HG02943 (cell line): Measurements from ENCODE around the gene AHCYL1.
"Not testable (repeated sequence)": the region's sequence is repeated elsewhere in the genome, so short reads cannot be mapped to it uniquely, and the experiment has no call there.

Experiments used
- ATAC-seq: cut with Tn5 transposase; IDR thresholded peaks from one replicate; pipeline ENCODE4 v1.9.1; 2021; ENCODE audit warnings: mild to moderate bottlenecking, low read depth, moderate library complexity; ENCODE audit not compliant: unreplicated experiment

Gene AHCYL1

DNA sequence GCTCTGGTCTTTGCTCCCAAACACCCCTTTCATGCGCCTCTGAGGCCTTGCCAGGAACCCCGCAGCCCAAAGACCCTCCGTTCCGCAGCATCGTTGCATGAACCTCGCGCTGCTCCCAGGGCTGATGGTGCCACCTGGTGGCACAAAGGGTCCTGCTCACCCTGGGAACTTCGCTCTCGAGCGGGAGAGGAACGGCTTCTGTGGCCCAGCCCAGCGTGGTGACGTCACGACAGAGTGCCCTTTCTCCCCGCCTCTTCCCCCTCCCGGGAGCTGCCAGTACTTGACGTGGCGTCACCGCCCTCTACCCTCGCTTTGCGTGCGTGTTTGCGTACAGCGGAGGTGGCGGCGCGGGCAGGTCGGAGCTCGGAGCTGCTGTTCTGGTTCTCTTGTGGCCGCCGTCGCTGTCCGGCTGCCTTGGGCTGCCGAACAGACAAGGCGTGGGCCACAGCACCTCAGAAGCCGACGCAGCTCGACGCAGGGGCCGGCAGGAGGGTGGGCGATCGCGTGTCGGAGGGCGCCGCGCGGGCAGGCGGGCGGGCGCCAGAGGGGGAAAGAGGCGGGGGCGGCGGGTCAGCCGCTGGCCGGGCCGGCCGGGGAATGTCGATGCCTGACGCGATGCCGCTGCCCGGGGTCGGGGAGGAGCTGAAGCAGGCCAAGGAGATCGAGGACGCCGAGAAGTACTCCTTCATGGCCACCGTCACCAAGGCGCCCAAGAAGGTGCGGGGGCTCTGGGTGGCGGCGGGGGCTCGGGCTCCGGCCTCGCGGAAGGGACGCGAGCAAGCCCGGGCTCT is at the start of gene AHCYL1:
TSS of gene AHCYL1 (plus strand) at position 310 of the 791 bp plus-strand sequence. CDS start at position 598, 288 bp downstream.
- ATAC-seq: peak; percentile 98

DNA sequence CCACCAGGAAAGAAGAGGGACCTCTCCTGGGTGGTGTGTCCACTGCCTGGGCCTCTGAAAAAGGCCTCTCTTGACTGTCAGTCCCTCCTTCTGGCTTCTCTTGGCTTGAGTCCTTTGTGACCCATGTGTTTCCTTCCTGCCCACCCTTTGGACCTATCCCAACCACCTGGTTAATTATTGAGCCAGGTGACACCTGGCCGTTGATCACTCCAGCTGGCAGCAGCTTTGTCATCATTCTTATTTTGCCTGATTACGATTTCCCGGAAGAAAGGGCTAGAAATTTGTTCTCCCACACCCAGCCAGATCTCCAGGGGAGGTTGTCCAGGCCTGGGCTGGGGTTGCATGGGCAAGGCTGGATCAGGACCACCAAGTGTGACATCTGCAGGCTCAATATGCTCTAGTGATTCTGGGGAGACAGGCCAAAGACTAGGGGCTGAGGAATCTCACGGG is 49.1 kb upstream of the AHCYL1 start:
- no peak for ATAC-seq

DNA sequence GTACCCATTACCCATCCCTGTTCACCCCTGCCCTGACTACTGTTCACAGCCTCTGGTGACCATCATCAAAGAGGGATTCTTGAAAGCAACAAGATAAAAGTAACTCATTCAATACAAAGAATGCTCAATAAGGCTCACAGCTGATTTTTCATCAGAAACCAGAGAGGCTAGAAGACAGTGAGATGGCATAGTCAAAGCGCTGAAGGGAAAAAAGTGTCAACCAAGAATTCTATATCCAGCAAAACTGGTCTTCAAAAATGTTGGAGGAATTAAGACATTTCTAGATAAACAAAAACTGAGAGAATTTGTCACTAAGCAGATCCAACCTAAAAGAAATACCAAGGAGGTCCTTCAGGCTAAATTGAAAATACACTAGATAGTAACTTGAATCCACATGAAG is 46.8 kb upstream of the AHCYL1 start:
- ATAC-seq: no peak

DNA sequence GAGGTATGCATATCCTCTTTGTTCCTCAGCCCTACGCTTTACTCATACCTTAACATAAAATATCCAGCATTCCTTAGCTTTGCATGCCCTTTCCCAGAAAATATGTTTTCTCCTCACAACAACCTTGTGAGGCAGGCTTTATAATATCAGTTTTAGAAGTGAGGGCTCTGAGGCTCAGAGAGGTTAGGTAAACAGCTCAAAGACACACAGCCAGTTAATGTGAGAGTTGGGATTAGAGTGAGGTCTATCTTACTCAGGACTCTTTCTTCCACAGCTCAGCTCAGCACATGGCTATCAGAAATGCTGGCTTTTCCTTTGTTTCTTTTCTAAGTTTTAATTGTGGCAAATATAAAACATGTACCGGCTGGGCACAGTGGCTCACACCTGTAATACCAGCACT is 46.0 kb upstream of the AHCYL1 start:
- no peak for ATAC-seq

DNA sequence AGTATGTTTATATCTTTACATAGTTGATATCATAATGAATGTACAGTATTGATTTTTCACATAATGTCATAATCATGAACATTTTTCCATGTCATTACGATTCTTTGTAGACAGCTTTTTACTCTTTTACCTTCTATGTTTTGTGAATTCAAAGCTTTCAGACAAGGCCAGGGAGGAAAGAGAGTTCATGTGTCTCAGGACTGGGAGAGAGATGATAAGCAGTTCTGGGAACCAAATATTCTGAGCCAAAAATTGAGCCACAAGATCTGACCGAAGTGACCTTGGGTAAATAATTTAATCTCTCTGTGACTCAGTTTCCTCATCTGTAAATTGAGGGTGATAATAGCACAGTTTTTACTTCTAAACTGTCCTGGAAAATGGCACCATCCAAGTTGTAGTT is 42.1 kb upstream of the AHCYL1 start:
- no peak for ATAC-seq

DNA sequence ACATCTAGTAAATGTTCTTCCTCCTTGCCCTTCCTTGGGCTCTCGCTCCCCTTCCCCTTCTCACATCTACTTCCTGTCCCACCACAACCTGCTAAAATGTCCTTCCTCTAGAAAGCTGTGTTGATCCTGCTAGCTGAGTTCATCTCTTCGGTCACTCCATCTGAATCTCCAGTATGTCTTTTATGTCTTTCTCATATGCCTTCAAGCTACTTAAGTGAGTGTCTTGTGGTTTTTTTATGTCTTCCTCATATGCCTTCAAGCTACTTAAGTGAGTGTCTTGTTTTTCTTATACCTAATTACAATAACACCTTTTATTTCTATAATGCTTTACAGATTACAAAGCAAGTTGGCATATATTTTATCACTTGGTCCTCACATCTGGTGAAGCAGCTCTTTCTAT is 40.0 kb upstream of the AHCYL1 start:
- no peak for ATAC-seq

DNA sequence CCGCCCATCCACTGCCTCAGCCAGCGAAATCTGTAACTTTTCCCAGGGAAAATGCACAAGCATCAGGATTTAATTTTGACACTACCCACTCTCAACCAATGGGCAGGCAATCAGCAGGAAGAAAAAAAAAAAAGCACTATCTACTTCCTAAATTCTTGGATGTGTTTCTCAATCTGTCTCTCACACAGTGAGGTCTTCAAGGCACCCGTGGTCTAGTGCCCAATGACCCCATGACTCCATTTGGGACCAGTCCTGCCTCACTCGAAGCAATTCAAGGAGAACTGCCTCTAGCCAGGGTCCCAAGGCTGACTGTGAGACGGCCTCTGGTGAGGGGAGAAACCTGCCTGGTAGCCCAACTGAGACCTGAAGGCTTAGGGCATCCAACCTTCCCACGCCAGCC is 38.1 kb upstream of the AHCYL1 start:
- ATAC-seq: no peak

DNA sequence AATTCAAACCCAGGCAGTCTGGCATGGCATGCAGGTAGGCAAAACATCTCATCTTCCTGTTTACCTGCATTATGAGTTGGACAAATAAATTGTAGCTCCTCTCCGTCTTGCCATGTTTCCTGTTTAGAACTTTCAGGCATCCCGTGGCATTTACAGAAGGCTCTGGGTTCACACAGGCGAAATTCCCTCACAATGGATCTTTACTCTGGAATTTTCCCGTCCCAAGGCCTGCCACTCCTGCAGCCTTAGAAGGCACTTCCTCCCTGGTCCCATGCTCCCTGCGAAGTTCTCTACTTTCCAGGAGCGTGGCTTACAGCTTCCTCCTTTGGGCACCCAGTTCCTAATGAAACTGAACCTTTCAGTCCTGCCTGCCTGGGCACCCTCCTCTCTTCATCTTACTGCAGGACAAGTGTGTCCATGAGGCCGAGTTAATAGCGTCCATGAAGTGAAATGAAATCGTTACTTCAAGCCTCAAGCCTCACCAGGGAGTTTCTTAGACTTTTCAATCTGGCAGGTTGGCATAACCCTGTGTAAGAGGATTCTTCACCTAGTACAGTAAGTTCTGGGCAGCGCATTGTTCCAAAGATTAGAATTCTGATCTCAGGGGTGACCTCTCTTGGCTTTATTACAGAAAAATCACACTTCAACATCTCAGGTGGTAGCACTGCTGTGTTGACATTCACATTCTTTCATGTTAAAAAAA is 36.8 kb upstream of the AHCYL1 start:
- no peak for ATAC-seq

DNA sequence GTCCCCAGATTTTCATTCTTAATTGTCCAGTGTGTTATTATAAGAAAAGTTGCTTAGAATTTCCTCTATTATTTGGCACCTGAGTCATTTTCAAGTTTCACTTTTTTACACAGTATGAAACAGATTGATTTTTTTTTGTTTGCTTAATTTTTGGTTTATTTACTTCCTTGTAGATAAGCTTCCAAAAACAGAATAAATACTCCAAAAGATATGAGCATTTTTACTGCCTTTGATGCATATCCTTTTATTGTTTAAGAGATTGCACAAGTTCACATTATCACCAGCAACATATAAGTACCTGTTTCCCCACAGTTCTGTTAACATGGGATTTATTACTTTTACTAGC is 36.3 kb upstream of the AHCYL1 start:
- no peak for ATAC-seq

DNA sequence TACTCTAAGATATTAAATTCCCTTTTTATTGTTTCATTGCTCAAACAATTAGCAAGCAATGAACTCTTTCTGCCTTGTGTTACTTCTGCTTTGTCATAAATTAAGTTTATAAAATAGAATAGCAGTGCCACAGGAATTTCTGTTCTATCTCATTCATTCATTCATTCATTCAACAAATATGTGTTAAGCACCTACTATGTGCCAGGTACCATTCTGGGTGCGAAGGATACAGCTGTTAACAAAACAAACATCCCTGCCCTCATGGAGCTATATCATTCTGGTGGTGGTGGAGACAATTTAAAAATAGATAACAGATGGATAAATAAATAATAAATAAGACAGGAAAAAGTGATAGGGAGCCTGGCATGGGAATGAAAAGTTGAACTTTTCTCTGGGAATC is 34.5 kb upstream of the AHCYL1 start:
- no peak for ATAC-seq

DNA sequence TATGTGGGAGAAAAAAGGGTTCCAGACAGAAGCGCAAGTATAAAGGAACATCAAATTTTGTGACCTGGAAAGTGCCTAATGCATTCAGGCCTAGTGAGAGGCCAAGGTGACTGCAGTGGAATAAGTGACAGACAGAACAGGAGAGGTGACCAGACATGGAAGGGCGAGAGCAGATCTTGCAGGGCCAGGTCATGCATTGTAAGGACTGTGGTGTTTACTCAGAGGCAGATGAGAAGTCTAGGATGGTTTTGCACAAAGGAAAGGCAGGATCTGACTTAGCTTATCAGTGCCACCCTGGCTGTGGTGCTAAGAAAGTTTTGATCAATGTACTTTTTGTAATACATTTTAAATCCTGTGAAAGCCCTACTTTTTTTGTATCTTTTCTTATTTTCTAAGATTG is 34.1 kb upstream of the AHCYL1 start:
- ATAC-seq: no peak

DNA sequence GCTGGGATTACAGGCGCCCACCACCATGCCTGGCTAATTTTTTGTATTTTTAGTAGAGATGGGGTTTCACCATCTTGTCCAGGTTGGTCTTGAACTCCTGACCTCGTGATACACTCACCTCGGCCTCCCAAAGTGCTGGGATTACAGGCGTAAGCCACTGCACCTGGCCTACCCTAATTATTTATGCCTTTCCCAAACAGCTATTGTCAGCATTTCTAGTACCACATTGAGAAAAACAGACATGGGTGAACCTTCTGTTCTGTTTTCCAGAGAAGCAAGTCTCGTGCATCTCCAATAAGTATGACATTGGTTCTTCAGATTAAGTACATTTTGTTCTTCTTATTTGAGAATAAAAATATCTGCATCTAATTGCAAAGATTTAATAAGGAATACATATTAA is 33.1 kb upstream of the AHCYL1 start:
- ATAC-seq: not testable (repeated sequence)

DNA sequence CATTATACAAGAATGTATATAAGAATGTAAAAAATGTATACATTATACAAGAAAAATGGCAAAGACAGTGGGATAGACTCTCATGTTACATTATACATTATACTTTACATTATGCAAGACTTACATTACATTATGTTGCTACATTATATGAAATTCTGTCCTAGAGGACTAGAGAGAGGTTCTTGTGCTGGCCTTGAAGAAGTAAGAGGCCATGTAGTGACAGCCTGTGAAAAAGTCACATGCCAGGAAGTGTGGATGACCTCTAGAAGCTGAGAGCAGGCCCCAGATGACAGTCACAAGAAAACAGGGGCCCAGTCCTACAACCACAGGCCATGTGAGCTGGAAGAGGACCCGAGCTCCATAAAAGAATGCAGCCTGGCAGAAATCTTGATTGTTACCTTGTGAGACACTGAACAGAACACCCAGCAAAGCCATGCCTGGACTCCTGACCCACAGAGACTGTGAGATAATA is 30.5 kb upstream of the AHCYL1 start:
- ATAC-seq: no peak

DNA sequence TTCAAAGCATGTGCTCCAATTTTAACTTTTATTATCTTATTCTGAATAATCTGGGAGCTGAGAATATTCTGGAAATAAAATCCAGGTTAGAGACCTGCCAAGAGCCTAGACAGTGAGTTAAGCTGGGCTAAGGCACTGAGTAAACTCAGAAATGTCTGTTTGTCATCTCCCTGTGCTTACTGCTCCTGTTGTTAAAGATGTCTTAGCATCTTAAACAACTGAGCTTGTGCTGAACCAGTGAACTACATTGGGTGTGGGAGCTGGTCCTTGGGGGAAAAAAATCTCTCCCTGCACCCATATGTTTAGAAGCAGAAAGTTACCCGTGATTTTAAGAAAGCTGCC is 25.0 kb upstream of the AHCYL1 start:
- no peak for ATAC-seq

DNA sequence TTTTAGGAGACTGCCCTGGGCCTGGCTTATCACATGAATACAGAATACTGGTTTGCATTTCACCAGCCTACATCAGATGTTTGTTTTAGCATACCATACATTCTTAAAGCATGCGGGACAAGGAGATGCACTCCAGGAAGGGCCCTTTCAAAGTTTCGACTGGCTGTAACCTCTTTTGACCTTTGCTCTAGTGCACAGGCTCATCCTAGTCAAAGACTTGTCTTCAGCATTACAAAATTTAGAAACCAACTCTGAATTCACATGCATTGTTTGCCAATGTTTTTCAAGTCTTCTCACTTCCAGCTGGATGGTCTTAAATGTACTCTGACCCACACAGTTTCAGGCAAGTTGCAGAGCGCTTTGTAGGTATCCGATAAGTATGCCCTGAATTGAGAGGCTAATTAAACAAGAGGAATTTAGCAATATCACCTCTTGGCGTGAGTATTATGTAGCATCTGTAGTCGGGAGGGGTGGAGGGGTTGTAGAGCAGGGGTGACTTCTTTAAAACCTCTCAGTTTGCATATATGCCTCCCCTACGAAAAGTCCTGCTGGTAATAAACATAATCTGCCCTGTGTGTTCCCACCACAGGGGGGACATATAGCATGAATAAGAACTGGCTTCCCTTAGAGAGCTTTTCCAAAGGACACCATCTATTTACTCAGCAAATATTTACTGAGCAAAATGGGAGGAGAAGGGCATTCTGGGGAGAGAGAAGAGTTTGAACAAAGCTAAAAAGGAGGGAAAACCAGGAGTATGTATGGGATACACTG is 24.4 kb upstream of the AHCYL1 start:
- ATAC-seq: no peak

DNA sequence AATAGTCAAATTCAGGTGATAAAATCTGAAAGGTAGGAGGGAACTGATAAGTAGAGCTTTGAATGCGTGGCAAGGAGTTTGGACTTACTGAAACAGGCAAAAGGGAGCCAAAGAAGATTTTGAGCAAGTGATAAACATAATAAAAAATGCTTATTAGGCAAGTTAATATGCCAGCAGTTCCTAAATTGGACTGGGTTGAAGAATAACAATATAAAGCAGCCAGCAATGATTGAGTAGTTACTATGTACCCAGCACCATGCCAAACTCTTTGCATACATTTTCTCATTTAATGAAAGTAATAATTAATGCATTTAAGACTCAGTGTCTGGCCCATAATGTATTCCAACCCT is 23.8 kb upstream of the AHCYL1 start:
- no peak for ATAC-seq

DNA sequence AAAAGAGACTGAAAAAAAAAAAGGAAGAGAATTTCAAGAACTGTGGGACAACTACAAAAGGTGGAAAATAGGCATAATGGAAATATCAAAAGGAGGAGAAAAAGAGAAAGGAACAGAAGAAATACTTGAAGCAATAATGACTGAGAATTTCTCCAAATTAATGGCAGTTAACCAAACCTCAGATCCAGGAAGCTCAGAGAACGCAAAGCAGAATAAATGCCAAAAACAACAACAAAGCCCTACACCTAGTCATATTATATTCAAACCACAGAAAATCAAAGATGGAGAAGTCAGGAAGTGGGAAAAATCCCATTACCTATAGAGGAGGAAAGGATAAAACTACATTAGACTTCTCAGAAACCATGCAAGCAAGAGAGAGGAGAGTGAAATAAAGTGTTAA is 20.7 kb upstream of the AHCYL1 start:
- no peak for ATAC-seq

DNA sequence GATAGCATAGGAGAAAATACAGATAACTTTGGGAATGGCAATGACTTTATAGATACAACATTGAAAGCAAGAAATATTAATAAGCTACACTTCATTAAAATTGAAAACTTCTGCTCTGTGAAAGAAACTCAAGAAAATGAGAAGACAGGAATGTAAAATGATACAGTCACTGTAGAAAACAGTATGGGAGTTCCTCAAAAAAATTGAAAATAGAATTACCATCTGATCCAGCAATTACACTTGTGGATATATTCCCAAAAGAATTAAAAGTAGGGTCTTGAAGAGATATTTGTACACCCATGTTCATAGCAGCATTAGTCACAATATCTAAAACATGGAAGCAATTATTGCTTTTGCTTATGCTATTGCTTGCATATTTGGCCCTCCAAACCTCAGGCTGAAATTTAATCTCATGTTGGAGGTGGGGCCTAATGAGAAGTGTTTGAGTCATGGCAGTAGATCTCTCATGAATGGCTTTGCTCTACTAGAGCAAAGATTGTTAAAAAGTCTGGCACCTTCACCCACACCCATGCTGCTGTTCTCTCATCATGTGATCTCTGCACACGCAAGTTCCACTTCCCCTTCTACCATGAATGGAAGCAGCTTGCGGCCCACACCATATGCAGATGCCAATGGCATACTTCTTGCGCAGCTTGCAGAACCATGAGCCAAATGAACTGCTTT is 15.3 kb upstream of the AHCYL1 start:
- ATAC-seq: no peak

DNA sequence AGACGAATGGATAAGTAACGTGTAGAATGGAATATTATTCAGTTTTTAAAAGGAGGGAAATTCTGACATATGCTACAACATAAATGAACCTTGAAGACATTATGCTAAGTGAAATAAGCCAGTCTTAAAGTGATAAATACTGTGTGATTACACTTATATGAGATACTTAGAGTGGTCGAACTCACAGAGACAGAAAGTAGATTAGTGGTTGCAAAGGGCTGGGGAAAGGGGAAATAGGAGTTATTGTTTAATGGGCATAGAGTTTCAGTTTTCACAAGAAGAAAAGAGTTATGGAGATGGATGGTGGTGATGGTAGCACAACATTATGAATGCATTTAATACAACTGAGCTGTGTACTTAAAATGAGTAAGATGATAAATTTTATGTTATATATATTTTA is 14.7 kb upstream of the AHCYL1 start:
- no peak for ATAC-seq

DNA sequence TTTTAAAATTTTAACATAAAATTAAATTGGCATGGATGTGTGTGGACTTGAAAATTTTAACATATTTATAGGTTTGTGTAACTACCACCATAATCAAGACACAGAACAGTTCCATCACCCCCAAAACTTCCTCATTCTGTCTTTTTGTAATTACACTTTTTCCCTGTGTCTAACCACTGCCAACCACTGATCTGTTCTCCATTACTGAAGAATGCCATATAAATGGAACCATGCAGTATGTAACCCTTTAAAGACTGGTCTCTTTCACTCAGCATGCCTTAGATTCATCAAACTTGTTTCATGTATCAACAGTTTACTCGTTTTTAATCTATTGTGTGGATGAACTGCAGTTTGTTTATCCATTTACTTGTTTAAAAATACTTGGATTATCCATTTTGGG is 13.0 kb upstream of the AHCYL1 start:
- no peak for ATAC-seq

DNA sequence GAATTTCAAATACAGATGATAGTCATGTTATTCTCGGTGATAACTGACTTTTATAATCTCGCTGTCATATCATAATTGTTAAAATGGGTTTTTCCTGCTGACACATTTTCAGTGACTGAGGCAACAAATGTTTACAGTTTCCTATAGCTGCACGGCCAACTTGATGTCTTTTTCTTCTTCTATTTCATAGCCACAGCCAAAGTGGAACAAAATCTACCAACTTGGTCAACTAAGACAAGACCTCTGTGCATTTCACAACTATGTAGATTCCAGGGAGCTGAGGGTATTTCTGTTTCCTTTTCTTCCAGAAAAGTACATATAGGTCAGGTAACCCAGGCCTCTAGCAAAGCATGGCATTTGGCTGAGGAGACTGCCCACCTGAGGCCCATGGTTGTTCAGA is 10.4 kb upstream of the AHCYL1 start:
- no peak for ATAC-seq
